ENCODE measurements around the gene KCNK17. TPM values are rescaled to one million over a fixed set of nuclear protein-coding genes. Genes with fewer than 3 reads are reported as not detected.

Gene KCNK17
- total and polyA plus RNA-seq, 8 donors = 0.84 to 44.0 (median 1.1) TPM

GRCh38 chr6:39348740-39349139 lies 34.5 kb upstream of the KCNK17 start:
- 79 to 85% methylated on average over 15 of the region's 15 CpGs for WGBS, 2 donors
- Histone ChIP-seq H3K27me3 (no peaks in the 10 kb centered on the region), H3K4me3 (no peak overlapping the region), H3K27ac (no peak overlapping the region), H3K36me3 (no peaks in the 10 kb centered on the region), H3K4me1 (no peaks in the 10 kb centered on the region), H3K9me3 (no peaks in the 10 kb centered on the region)
- ATAC-seq = no peak
- no peak for TF ChIP-seq CTCF (IDR thresholded peaks at IDR 0.05)
- DNase-seq = no peak
- no peak for FAIRE-seq
- intact Hi-C loops (cut with DNase I) = no loop called here

GRCh38 chr6:39347906-39348585 lies 33.8 kb upstream of the KCNK17 start:
- peak; percentile 88 to 94 (median 90) for TF ChIP-seq CTCF (IDR thresholded peaks at IDR 0.05)
- Histone ChIP-seq H3K4me3 (no peak overlapping the region), H3K4me1 (peaks cover 0 to 5% (median 0%) of the 10 kb centered on the region in 3 donors), H3K9me3 (no peaks in the 10 kb centered on the region), H3K36me3 (no peaks in the 10 kb centered on the region), H3K27ac (no peak overlapping the region), H3K27me3 (no peaks in the 10 kb centered on the region)
- peak; percentile 82 to 93 (median 92) for ATAC-seq
- peak in 5 of 6 donors; percentile 52 to 89 (median 76) for DNase-seq
- no peak for FAIRE-seq
- intact Hi-C loops (cut with DNase I) = no loop called here
- 31 to 32% methylated on average over 9 of the region's 9 CpGs for WGBS, 2 donors

GRCh38 chr6:39347206-39347605 lies 33.0 kb upstream of the KCNK17 start:
- Histone ChIP-seq H3K9me3 (no peaks in the 10 kb centered on the region), H3K27me3 (no peaks in the 10 kb centered on the region), H3K36me3 (no peaks in the 10 kb centered on the region), H3K27ac (no peak overlapping the region), H3K4me3 (no peak overlapping the region), H3K4me1 (peaks cover 0 to 13% (median 0%) of the 10 kb centered on the region in 3 donors)
- intact Hi-C loops (cut with DNase I) = no loop called here
- WGBS, 2 donors = 86 to 89% methylated on average over 6 of the region's 6 CpGs
- FAIRE-seq = no peak
- no peak for ATAC-seq
- no peak for TF ChIP-seq CTCF (IDR thresholded peaks at IDR 0.05)
- DNase-seq = no peak

GRCh38 chr6:39344821-39345280 lies 30.6 kb upstream of the KCNK17 start:
- TF ChIP-seq CTCF (IDR thresholded peaks at IDR 0.05) = no peak
- no peak for FAIRE-seq
- Histone ChIP-seq H3K4me3 (no peak overlapping the region), H3K4me1 (peaks cover 0 to 20% (median 7%) of the 10 kb centered on the region in 3 donors), H3K27ac (no peak overlapping the region), H3K27me3 (no peaks in the 10 kb centered on the region), H3K36me3 (no peaks in the 10 kb centered on the region), H3K9me3 (no peaks in the 10 kb centered on the region)
- 85 to 86% methylated on average over 7 of the region's 7 CpGs for WGBS, 2 donors
- intact Hi-C loops (cut with DNase I) = no loop called here
- no peak for DNase-seq
- no peak for ATAC-seq

- no peak overlapping the region for H3K4me3 ChIP-seq
- peaks cover 11 to 34% (median 20%) of the 10 kb centered on the region in 3 donors for H3K4me1 ChIP-seq
- no peaks in the 10 kb centered on the region for H3K27me3 ChIP-seq
- no peak for DNase-seq
- WGBS, 2 donors = 82 to 86% methylated on average over 9 of the region's 9 CpGs
- intact Hi-C loops (cut with DNase I) = no loop called here
- no peaks in the 10 kb centered on the region for H3K9me3 ChIP-seq
- FAIRE-seq = no peak
- no peak for TF ChIP-seq CTCF (IDR thresholded peaks at IDR 0.05)
- ATAC-seq = no peak
- H3K36me3 ChIP-seq = no peaks in the 10 kb centered on the region
- H3K27ac ChIP-seq = no peak overlapping the region
Observed at GRCh38 chr6:39343396-39343870, 29.2 kb upstream of the KCNK17 start.

Data from pancreas (tissue), 10 donors.